HG03575 (cell line): ENCODE measurements around the gene NXPH1.

Experiments used
- ATAC-seq: cut with Tn5 transposase; IDR thresholded peaks from one replicate; pipeline ENCODE4 v1.9.1; 2021; ENCODE audit not compliant: unreplicated experiment, insufficient number of reproducible peaks, low FRiP score; ENCODE audit errors: extremely low read depth

The NXPH1 gene

GRCh38 chr7:8753355-8753754 lies 319.9 kb downstream of the NXPH1 start:
- ATAC-seq: no peak

- no peak for ATAC-seq
Observed at GRCh38 chr7:8761731-8762130, 328.3 kb downstream of the NXPH1 start.

GRCh38 chr7:8762803-8763202 lies 329.4 kb downstream of the NXPH1 start:
- ATAC-seq: no peak

GRCh38 chr7:8765374-8765773 lies 332.0 kb downstream of the NXPH1 start:
- ATAC-seq: no peak

GRCh38 chr7:8773518-8773917 lies 340.1 kb downstream of the NXPH1 start:
- ATAC-seq: no peak

GRCh38 chr7:8778459-8778858 lies 345.1 kb downstream of the NXPH1 start:
- ATAC-seq: no peak

GRCh38 chr7:8781166-8781565 lies 347.8 kb downstream of the NXPH1 start:
- no peak for ATAC-seq

- ATAC-seq: no peak
Observed at GRCh38 chr7:8783229-8783628, 349.8 kb downstream of the NXPH1 start.

GRCh38 chr7:8785081-8785480 lies 351.7 kb downstream of the NXPH1 start:
- no peak for ATAC-seq

- no peak for ATAC-seq
Observed at GRCh38 chr7:8800986-8801385, 367.6 kb downstream of the NXPH1 start.
